Nephron (organoid): ENCODE data around the gene AMPD3.

Experiments
- H3K27ac Mint-ChIP-seq, 3 experiments: 2 replicates each; pipeline ENCODE4 v1.8.0; 2020; ENCODE audit warnings: mixed read lengths in 3 of 3, mild to moderate bottlenecking in 2 of 3, moderate library complexity in 1 of 3
- H3K27me3 Mint-ChIP-seq: 2 replicates; pipeline ENCODE4 v1.8.0; 2021; ENCODE audit warnings: low read depth, mild to moderate bottlenecking, moderate library complexity, mixed read lengths
- H3K36me3 Mint-ChIP-seq: 2 replicates; pipeline ENCODE4 v1.8.0; 2020; ENCODE audit warnings: low read depth, mixed read lengths
- H3K4me1 Mint-ChIP-seq: 2 replicates; pipeline ENCODE4 v1.8.0; 2020; ENCODE audit warnings: mixed read lengths
- H3K4me3 Mint-ChIP-seq, 3 experiments: 2 replicates each; pipeline ENCODE4 v1.8.0; 2020; ENCODE audit warnings: mild to moderate bottlenecking in 3 of 3, mixed read lengths in 3 of 3, moderate library complexity in 2 of 3
- H3K9me3 Mint-ChIP-seq: 2 replicates; pipeline ENCODE4 v1.8.0; 2020; ENCODE audit warnings: mixed read lengths
- TF ChIP-seq, protein P1 (sequence below), 3 experiments: fragments of 200-600 bp; sonication (generic); IDR thresholded peaks; one replicate each; pipeline ENCODE4 v1.5.0; 2021; ENCODE audit warnings: antibody characterized with exemption in 3 of 3; ENCODE audit not compliant: unreplicated experiment in 3 of 3

Gene AMPD3

DNA sequence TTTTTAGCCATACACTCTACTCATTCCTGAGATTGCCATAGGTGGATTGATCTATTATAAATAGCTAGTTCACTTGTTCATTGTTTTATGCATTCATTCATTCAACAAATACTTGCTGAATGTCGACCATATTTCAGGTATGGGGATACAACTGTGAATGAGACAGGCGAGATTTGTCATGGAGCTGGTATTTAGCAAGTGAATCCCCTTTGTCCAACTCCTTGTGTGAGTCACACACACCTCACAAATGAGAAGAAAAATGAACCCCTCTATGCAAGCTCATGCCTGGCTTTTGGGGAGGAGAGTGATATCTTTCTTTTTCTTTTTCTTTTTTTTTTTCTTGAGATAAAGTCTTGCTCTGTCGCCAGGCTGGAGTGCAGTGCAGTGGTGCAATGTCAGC lies 1.8 kb upstream of the AMPD3 start:
- Mint-ChIP-seq H3K27me3 (peaks cover 52% of the 10 kb centered on the region), H3K27ac (no peak overlapping the region), H3K4me3 (no peak overlapping the region), H3K9me3 (no peaks in the 10 kb centered on the region), H3K36me3 (no peaks in the 10 kb centered on the region), H3K4me1 (peaks cover 45% of the 10 kb centered on the region)
- TF ChIP-seq, protein P1, sequence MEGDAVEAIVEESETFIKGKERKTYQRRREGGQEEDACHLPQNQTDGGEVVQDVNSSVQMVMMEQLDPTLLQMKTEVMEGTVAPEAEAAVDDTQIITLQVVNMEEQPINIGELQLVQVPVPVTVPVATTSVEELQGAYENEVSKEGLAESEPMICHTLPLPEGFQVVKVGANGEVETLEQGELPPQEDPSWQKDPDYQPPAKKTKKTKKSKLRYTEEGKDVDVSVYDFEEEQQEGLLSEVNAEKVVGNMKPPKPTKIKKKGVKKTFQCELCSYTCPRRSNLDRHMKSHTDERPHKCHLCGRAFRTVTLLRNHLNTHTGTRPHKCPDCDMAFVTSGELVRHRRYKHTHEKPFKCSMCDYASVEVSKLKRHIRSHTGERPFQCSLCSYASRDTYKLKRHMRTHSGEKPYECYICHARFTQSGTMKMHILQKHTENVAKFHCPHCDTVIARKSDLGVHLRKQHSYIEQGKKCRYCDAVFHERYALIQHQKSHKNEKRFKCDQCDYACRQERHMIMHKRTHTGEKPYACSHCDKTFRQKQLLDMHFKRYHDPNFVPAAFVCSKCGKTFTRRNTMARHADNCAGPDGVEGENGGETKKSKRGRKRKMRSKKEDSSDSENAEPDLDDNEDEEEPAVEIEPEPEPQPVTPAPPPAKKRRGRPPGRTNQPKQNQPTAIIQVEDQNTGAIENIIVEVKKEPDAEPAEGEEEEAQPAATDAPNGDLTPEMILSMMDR (IDR thresholded peaks at IDR 0.05; ENCODE audit: unreplicated experiment in 3 of 3): no peak

DNA sequence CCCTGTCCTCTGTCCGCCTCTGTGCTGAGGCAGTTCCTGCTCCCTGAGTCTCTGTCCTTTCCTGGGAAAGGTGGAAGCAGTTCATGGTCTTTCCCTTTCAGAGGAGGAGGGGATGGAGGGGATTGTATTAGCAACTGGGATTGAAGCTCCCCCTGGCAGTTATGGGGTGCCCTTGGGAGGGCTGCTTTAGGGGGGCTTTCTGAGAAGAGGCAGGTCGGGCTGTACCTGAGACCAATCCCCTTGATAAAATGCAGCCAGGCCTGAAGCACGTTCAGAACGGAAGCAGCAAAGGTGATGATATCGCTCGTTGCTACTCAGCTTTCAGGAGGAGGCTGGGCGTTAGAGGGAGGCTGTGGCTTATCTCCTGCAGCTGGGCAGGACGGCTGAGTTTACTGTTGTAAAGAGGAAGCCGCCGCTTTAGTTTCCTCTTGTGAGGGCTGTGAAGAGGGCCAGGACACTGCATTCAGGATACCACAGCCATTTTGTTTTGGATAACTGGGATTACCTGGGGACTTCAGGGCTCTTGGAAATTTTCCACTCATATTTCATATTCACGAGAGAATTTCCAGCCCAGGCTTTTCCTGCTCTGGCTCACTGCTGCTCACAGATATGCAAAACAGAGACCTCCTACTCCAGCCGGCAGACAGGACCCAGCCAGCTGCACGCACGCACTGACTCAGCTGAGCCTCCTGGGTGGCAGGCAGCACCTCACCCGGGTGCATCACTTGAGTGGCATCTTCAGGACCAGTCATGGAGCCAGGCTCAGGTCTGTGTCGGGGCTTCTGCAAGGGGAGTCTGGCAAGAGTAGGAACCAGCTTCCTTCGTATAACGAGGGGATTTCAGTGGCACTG lies 798 bp downstream of the AMPD3 start:
- Mint-ChIP-seq H3K36me3 (no peaks in the 10 kb centered on the region), H3K27me3 (peaks cover 33% of the 10 kb centered on the region), H3K9me3 (no peaks in the 10 kb centered on the region), H3K27ac (peak overlapping the region; percentile 7 to 74 (median 69)), H3K4me1 (peaks cover 63% of the 10 kb centered on the region), H3K4me3 (peak overlapping the region; percentile 74 to 78 (median 74))
- TF ChIP-seq, protein P1 (IDR thresholded peaks at IDR 0.05; ENCODE audit: unreplicated experiment in 3 of 3): no peak

DNA sequence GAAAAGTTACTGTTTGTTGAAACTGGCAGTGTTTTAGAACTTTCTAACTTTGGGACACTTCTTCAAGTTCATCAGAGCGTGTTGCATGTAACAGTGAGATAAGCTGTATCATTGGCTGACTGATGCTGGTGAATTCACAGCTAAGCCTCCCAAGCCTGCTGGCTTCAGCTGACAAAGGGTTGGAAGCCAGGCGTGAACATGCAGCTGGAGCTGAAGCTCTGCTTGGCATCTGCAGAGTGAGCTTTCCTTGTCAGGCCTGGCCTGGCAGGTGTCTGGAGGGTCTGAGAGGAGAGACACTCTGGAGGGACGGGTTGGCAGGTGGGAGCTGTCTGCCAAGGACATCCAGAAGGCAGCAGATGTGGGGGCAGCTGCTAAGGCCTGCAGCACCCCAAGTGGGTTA lies 1.5 kb downstream of the AMPD3 start:
- Mint-ChIP-seq H3K4me1 (peaks cover 66% of the 10 kb centered on the region), H3K9me3 (no peaks in the 10 kb centered on the region), H3K4me3 (peak overlapping the region; percentile 74 to 78 (median 74)), H3K27me3 (peaks cover 27% of the 10 kb centered on the region), H3K36me3 (no peaks in the 10 kb centered on the region), H3K27ac (peak overlapping the region; percentile 7 to 74 (median 69))
- TF ChIP-seq, protein P1 (IDR thresholded peaks at IDR 0.05; ENCODE audit: unreplicated experiment in 3 of 3): no peak

DNA sequence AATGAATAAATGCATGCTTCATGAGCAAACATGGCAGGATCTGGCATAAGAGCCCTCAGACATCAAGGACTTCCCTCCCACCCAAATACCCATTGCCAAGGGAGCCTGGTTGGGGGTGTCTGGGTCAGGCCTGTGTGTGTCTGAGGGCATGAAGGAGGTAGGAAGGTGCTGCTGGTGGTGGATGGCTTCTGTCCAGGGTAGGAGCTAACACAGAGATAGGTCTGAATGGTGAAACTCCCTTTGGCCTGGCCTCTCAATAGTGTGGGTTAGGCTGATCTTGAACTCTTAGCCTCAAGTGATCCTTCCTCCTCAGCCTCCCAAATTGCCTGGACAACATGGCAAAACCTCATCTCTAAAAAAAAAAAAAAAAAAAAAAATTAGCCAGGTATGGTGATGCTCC lies 2.8 kb downstream of the AMPD3 start:
- H3K27me3 Mint-ChIP-seq: peaks cover 14% of the 10 kb centered on the region
- no peak overlapping the region for H3K4me3 Mint-ChIP-seq

DNA sequence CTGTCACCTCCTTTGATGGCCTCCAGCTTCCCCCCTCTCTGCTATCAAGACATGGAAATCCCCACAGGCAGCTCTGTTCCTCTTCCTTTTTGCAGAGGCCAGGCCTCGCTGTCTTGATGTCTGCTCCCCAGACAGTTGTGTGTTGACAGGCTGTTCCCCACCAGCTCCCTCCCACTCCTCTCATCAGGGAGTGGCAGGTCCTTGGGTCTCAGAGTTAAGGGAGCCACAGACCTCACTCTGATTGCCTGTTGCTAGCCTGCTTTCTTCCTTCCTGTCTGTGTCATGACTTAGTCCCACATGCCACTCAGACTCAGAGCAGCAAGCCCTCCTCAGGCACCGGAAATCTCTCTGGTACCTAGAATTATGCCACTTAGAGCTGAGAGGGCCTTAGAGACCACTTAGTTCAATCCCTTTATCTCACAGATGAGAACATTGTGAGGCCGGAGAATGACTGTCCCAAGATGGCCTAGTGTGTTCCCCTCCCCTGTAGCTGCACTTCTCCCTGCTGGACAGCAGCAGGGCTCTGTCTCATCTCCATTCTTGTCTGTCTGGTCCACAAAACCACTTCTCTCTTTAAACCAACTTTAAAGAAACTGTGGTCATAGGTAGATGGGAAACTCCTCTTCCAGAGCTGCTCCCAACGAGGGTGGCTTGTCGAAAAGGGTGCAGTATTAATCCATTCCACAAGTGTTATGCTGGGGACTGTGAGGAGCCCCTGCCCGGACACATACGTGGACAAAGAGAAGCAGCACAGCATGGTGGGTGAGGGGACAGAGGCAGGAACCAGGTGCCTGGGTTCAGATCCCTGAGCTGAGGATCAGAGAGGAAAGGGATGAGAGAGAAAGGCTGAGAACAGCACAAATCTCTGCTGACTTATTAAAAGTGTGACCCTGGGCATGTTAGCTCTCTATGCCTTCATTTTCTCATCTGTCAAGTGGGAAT lies 4.2 kb downstream of the AMPD3 start:
- Mint-ChIP-seq H3K4me3 (peak overlapping the region in 2 of 3 experiments; percentile 13 to 28), H3K36me3 (no peaks in the 10 kb centered on the region), H3K4me1 (peaks cover 51% of the 10 kb centered on the region), H3K9me3 (no peaks in the 10 kb centered on the region), H3K27me3 (peaks cover 4% of the 10 kb centered on the region), H3K27ac (peak overlapping the region; percentile 42 to 75 (median 61))
- TF ChIP-seq, protein P1 (IDR thresholded peaks at IDR 0.05; ENCODE audit: unreplicated experiment in 3 of 3): no peak

More for the DNA sequence above, 2.8 kb downstream of the AMPD3 start:
- Mint-ChIP-seq H3K9me3 (no peaks in the 10 kb centered on the region), H3K36me3 (no peaks in the 10 kb centered on the region), H3K27ac (no peak overlapping the region), H3K4me1 (peaks cover 58% of the 10 kb centered on the region)
- TF ChIP-seq, protein P1 (IDR thresholded peaks at IDR 0.05; ENCODE audit: unreplicated experiment in 3 of 3): no peak
